Measurements from ENCODE around the gene LIPA. TPM values are rescaled to one million over a fixed set of nuclear protein-coding genes. Genes with fewer than 3 reads are reported as not detected.

LIPA gene
- total and polyA plus RNA-seq, 2 of the 4 experiments (the other 2 are of a cell fraction) = 23.1 to 31.9 TPM

GRCh38 chr10:89228146-89228545 lies 23.4 kb downstream of the LIPA start:
- H3K9me1 ChIP-seq (ENCODE audit: insufficient read depth, low read length) = no peaks in the 10 kb centered on the region
- no peaks in the 10 kb centered on the region for H3K9me3 ChIP-seq (ENCODE audit: control insufficient read depth, insufficient read depth, low read length)
- H3K36me3 ChIP-seq (ENCODE audit: control insufficient read depth, insufficient read depth, low read length) = no peaks in the 10 kb centered on the region
- H2BK120ac ChIP-seq (ENCODE audit: low read depth, low read length) = no peak overlapping the region
- no peaks in the 10 kb centered on the region for H3K79me1 ChIP-seq (ENCODE audit: low read depth in 1 of 2, low read length in 2 of 2)
- WGBS, 2 experiments (ENCODE audit: extremely low coverage in 2 of 2, insufficient read length in 1 of 2) = 82% methylated on average over 2 of the region's 3 CpGs; no CpG with 5 or more reads in 1 of the 2 experiments
- no peak overlapping the region for H3K23ac ChIP-seq (ENCODE audit: low read depth, low read length)
- no peak overlapping the region for H3K18ac ChIP-seq (ENCODE audit: low read depth, low read length)
- H3K4me1 ChIP-seq (ENCODE audit: control insufficient read depth, insufficient read depth, low read length) = no peaks in the 10 kb centered on the region
- H4K5ac ChIP-seq (ENCODE audit: low read depth, low read length) = no peak overlapping the region
- in situ Hi-C loops (cut with MboI; ENCODE audit: low sequenced_read_pairs) (loop anchor here (10.0 kb wide), 1 partner anchor 393 kb away; no protein-coding TSS in a partner anchor), dilution Hi-C loops (cut with HindIII; ENCODE audit: low sequenced_read_pairs, unreplicated experiment) (no loop called here), intact Hi-C loops (cut with micrococcal nuclease) (no loop called here)
- H3K27ac ChIP-seq (ENCODE audit: insufficient read depth, low read length) = no peak overlapping the region
- no peaks in the 10 kb centered on the region for H3K27me3 ChIP-seq (ENCODE audit: control insufficient read depth, insufficient read depth, low read length)
- H2BK5ac ChIP-seq (ENCODE audit: low read depth, low read length, poor library complexity, severe bottlenecking) = no peak overlapping the region
- H4K8ac ChIP-seq (ENCODE audit: low read depth in 2 of 2, low read length in 2 of 2) = no peak overlapping the region
- H3K56ac ChIP-seq (ENCODE audit: extremely low read depth, insufficient read depth, low read length) = no peak overlapping the region
- no peak for TF ChIP-seq RAD21 (IDR thresholded peaks at IDR 0.05; ENCODE audit: low read length)
- TF ChIP-seq USF2 (IDR thresholded peaks at IDR 0.05; ENCODE audit: low read depth, low read length) = no peak
- TF ChIP-seq CTCF (conservative IDR thresholded peaks at IDR 0.05; ENCODE audit: low read depth, low read length) = no peak
- no peak for TF ChIP-seq MAFK (IDR thresholded peaks at IDR 0.05; ENCODE audit: low read depth, low read length)
- TF ChIP-seq RFX5 (IDR thresholded peaks at IDR 0.05; ENCODE audit: low read depth, low read length) = no peak
- no peak for TF ChIP-seq CHD1 (IDR thresholded peaks at IDR 0.05; ENCODE audit: low read depth, low read length)
- TF ChIP-seq BHLHE40 (IDR thresholded peaks at IDR 0.05; ENCODE audit: low read depth, low read length) = no peak
- TF ChIP-seq POLR2A (IDR thresholded peaks at IDR 0.05; ENCODE audit: low read depth, low read length) = no peak
- no peak for TF ChIP-seq SMC3 (IDR thresholded peaks at IDR 0.05; ENCODE audit: low read depth, low read length)
- no peak for TF ChIP-seq RCOR1 (IDR thresholded peaks at IDR 0.05; ENCODE audit: insufficient replicate concordance, low read length)
- TF ChIP-seq CEBPB (IDR thresholded peaks at IDR 0.05; ENCODE audit: low read depth, low read length) = no peak
- TF ChIP-seq NFE2L2 (IDR thresholded peaks at IDR 0.05; ENCODE audit: low read depth, low read length) = no peak
- no peak for TF ChIP-seq MAZ (IDR thresholded peaks at IDR 0.05; ENCODE audit: borderline replicate concordance, low read depth, low read length)
- no peak for TF ChIP-seq FOS (IDR thresholded peaks at IDR 0.05; ENCODE audit: low read depth, low read length)
- H3K4me2 ChIP-seq (ENCODE audit: low read depth, low read length) = no peak overlapping the region
- H2AK5ac ChIP-seq (ENCODE audit: low read depth, low read length) = no peak overlapping the region
- DNase-seq = no peak
- ATAC-seq (ENCODE audit: low read depth) = no peak
- H3K4me3 ChIP-seq (ENCODE audit: insufficient read depth, low read depth, low read length) = no peak overlapping the region
- no peak overlapping the region for H2AFZ ChIP-seq (replicated peaks; ENCODE audit: low read length, poor library complexity)
- no peak overlapping the region for H2BK15ac ChIP-seq (ENCODE audit: low read depth, low read length)
- H2AK9ac ChIP-seq (replicated peaks; ENCODE audit: low read depth, low read length, poor library complexity) = no peak overlapping the region
- H4K20me1 ChIP-seq (ENCODE audit: insufficient read depth, low read length) = no peaks in the 10 kb centered on the region
- CTCF ChIA-PET = no interaction called here
- no TSS peak for BruUV-seq (replicated peaks)
- H3K9ac ChIP-seq (ENCODE audit: low read depth, low read length) = no peak overlapping the region
- no peak overlapping the region for H3K14ac ChIP-seq (replicated peaks; ENCODE audit: low read depth, low read length)
- H4K91ac ChIP-seq (ENCODE audit: insufficient read depth, low read depth, low read length) = no peak overlapping the region
- no peak overlapping the region for H3K4ac ChIP-seq (ENCODE audit: low read depth, low read length)
- H2BK20ac ChIP-seq (ENCODE audit: low read depth, low read length) = no peak overlapping the region
- POLR2A ChIA-PET (ENCODE audit: unreplicated experiment) = no interaction called here

All from IMR-90 (cell line).